ENCODE results near the gene DOCK8.

- no peak for TF ChIP-seq CTCF (IDR thresholded peaks at IDR 0.05; ENCODE audit: insufficient read depth, low read depth, low read length)
- no peak for TF ChIP-seq EZH2 (IDR thresholded peaks at IDR 0.05; ENCODE audit: insufficient read depth, low read length)
Measured at GRCh38 chr9:250039-250438, 35.4 kb downstream of the DOCK8 start.
